KMS-11 (cell line): ENCODE data around the gene SPATA6L.

ENCODE experiments used
- H2AFZ ChIP-seq: fragments of 200-600 bp; sonication (generic); 2 replicates; pipeline ENCODE4 v1.6.1; 2016; ENCODE audit warnings: antibody characterized with exemption, mixed run types, low read depth
- H3K27ac ChIP-seq: fragments of 200-600 bp; sonication (generic); 2 replicates; pipeline ENCODE4 v1.6.1; 2016; ENCODE audit warnings: mild to moderate bottlenecking, mixed run types
- H3K27me3 ChIP-seq: fragments of 200-600 bp; sonication (generic); 2 replicates; pipeline ENCODE4 v1.6.1; 2017; ENCODE audit warnings: mild to moderate bottlenecking, low read depth, mixed run types, moderate library complexity; ENCODE audit not compliant: insufficient read depth
- H3K36me3 ChIP-seq: fragments of 200-600 bp; sonication (generic); 2 replicates; pipeline ENCODE4 v1.6.1; 2017; ENCODE audit warnings: mild to moderate bottlenecking, mixed run types; ENCODE audit not compliant: insufficient read depth
- H3K4me1 ChIP-seq: fragments of 200-600 bp; sonication (generic); 2 replicates; pipeline ENCODE4 v1.6.1; 2016; ENCODE audit warnings: mild to moderate bottlenecking, low read depth, mixed run types; ENCODE audit not compliant: poor library complexity, severe bottlenecking
- H3K4me2 ChIP-seq: fragments of 200-600 bp; sonication (generic); 2 replicates; pipeline ENCODE4 v1.7.0; 2016; ENCODE audit warnings: mild to moderate bottlenecking, mixed run types
- H3K4me3 ChIP-seq: fragments of 200-600 bp; sonication (generic); IDR thresholded peaks from 2 replicates; pipeline ENCODE4 v1.6.1; 2017; ENCODE audit warnings: low read depth, low read length, mixed read lengths; ENCODE audit not compliant: insufficient read depth
- H3K79me2 ChIP-seq: fragments of 200-600 bp; sonication (generic); 2 replicates; pipeline ENCODE4 v1.6.1; 2016; ENCODE audit warnings: low read depth, mixed run types; ENCODE audit not compliant: insufficient read depth
- H3K9ac ChIP-seq: fragments of 200-600 bp; sonication (generic); 2 replicates; pipeline ENCODE4 v1.6.1; 2016; ENCODE audit warnings: mild to moderate bottlenecking, mixed run types
- H4K20me1 ChIP-seq: fragments of 200-600 bp; sonication (generic); 2 replicates; pipeline ENCODE4 v1.6.1; 2016; ENCODE audit warnings: mild to moderate bottlenecking, mixed run types; ENCODE audit not compliant: insufficient read depth
- CTCF ChIP-seq: fragments of 200-600 bp; sonication (generic); conservative IDR thresholded peaks from 2 replicates; pipeline ENCODE4 v1.6.1; 2017; ENCODE audit warnings: low read depth, mild to moderate bottlenecking, antibody characterized with exemption, low read length, moderate library complexity, mixed read lengths

SPATA6L gene

DNA sequence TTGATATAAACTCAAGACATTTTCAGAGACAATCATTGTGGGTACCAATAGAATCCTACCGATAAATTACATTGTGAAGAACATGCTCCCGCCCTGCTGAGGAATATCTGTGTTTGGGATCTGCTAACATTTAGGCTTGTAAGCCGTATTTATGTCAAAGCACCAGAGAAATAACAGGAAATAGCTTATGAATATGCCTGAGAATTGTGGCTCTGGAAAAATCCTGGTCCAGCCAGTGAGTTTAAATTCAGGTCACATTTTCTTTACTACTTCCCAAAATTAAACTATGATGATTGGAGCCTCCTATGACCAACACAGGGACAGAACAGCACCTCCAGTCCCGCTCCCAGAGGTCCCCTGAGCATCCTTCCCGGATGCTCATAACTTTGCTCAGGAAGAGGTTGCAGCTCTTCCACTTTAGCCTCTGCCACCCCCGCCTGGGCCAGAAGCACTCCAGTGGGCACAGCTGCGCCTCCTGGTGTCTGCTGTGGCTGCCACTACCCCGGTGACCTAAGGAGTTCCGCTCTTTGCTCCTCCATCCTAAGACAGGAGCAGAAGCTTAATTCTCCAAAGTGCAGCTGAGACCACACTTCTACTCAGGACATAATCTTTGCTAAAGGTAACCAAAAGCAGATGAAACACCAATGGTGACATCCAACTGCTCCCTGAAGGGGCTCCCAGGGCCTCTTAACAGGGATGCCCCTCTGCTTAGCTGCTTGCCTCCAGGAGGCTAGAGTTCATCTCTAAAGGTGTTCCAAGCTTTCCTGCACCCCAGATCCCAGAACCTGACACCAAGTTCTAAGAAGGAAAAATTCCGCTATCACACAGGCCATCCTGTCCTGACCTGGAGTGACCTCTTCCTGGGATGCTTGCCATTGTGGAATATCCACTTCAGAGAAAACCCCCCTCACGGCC, 117.2 kb downstream of the SPATA6L start:
- Histone ChIP-seq H3K9ac (no peak overlapping the region), H3K4me3 (no peak overlapping the region), H2AFZ (no peak overlapping the region), H3K4me2 (no peak overlapping the region), H4K20me1 (no peaks in the 10 kb centered on the region), H3K27me3 (no peaks in the 10 kb centered on the region), H3K27ac (no peak overlapping the region), H3K4me1 (no peaks in the 10 kb centered on the region), H3K36me3 (no peaks in the 10 kb centered on the region), H3K79me2 (no peaks in the 10 kb centered on the region)
- no peak for TF ChIP-seq CTCF
